WTC11 (cell line): Measurements from ENCODE around the gene ASNSD1. TPM values are rescaled to one million over a fixed set of nuclear protein-coding genes. Genes with fewer than 3 reads are reported as not detected.
"Not testable (repeated sequence)": the region's sequence is repeated elsewhere in the genome, so short reads cannot be mapped to it uniquely, and the experiment has no call there.

Experiments used
- ATAC-seq: fragments of 200-7000 bp; cut with Tn5 transposase; 2 replicates; pipeline ENCODE4 v1.10.0; 2021; ENCODE audit warnings: mild to moderate bottlenecking, moderate library complexity
- CTCF ChIA-PET: fragments of 300-600 bp; sonication (Branson Sonifier 250); formaldehyde crosslinking; loops from one replicate; lab custom pipeline; 2021; ENCODE audit warnings: antibody characterized with exemption; lab: Charles Lee
- POLR2A ChIA-PET: fragments of 350-600 bp; sonication (Branson Sonifier 250); formaldehyde crosslinking; loops from one replicate; lab custom pipeline; 2021; ENCODE audit warnings: antibody characterized with exemption; lab: Charles Lee
- DNase-seq: peaks from one replicate; pipeline ENCODE4 v3.0.0; 2021; ENCODE audit warnings: low spot score
- H3K27ac Mint-ChIP-seq: 2 replicates; pipeline ENCODE4 v1.8.0; 2021; ENCODE audit warnings: mixed read lengths
- H3K27me3 Mint-ChIP-seq: 2 replicates; pipeline ENCODE4 v1.8.0; 2021; ENCODE audit warnings: low read depth, mild to moderate bottlenecking, moderate library complexity, mixed read lengths
- H3K36me3 Mint-ChIP-seq: 2 replicates; pipeline ENCODE4 v1.8.0; 2021; ENCODE audit warnings: mixed read lengths
- H3K4me1 Mint-ChIP-seq: 2 replicates; pipeline ENCODE4 v1.8.0; 2022; ENCODE audit warnings: mixed read lengths
- H3K4me3 Mint-ChIP-seq: 2 replicates; pipeline ENCODE4 v1.8.0; 2021; ENCODE audit warnings: mild to moderate bottlenecking, moderate library complexity, mixed read lengths
- H3K9me3 Mint-ChIP-seq: 2 replicates; pipeline ENCODE4 v1.8.0; 2021; ENCODE audit warnings: mixed read lengths
- ATF1 ChIP-seq: sonication (generic); formaldehyde crosslinking; IDR thresholded peaks from 2 replicates; pipeline ENCODE4 v1.8.1; 2023; ENCODE audit warnings: mild to moderate bottlenecking, moderate library complexity, missing genetic modification reagents
- EMX1 ChIP-seq: fragments of 250-450 bp; sonication (Bioruptor Pico); IDR thresholded peaks from 2 replicates; pipeline ENCODE4 v1.8.0; 2021; ENCODE audit warnings: mild to moderate bottlenecking
- ESRRA ChIP-seq: sonication (generic); formaldehyde crosslinking; IDR thresholded peaks from 2 replicates; pipeline ENCODE4 v1.8.1; 2022; ENCODE audit warnings: mild to moderate bottlenecking, missing genetic modification reagents, borderline replicate concordance
- GRHL2 ChIP-seq: fragments of 250-450 bp; sonication (Bioruptor Pico); IDR thresholded peaks from 2 replicates; pipeline ENCODE4 v1.8.0; 2022; ENCODE audit warnings: mild to moderate bottlenecking, moderate library complexity; ENCODE audit not compliant: insufficient replicate concordance, severe bottlenecking
- GTF2I ChIP-seq: fragments of 250-450 bp; sonication (Bioruptor Pico); conservative IDR thresholded peaks from 2 replicates; pipeline ENCODE4 v1.4.0; 2021; ENCODE audit warnings: mild to moderate bottlenecking
- JAZF1 ChIP-seq: fragments of 250-450 bp; sonication (Bioruptor Pico); IDR thresholded peaks from 2 replicates; pipeline ENCODE4 v1.9.0; 2021; ENCODE audit warnings: moderate library complexity, mild to moderate bottlenecking, inconsistent platforms
- JUN ChIP-seq: sonication (generic); formaldehyde crosslinking; IDR thresholded peaks from 2 replicates; pipeline ENCODE4 v1.8.0; 2023; ENCODE audit warnings: mild to moderate bottlenecking, missing genetic modification reagents
- MXD4 ChIP-seq: fragments of 250-450 bp; sonication (Bioruptor Pico); IDR thresholded peaks from 2 replicates; pipeline ENCODE4 v1.8.0; 2021; ENCODE audit warnings: mild to moderate bottlenecking, moderate library complexity, borderline replicate concordance
- OVOL2 ChIP-seq: fragments of 250-450 bp; sonication (Bioruptor Pico); IDR thresholded peaks from 2 replicates; pipeline ENCODE4 v1.9.0; 2021; ENCODE audit warnings: mild to moderate bottlenecking, borderline replicate concordance
- STAT6 ChIP-seq: sonication (generic); formaldehyde crosslinking; conservative IDR thresholded peaks from 2 replicates; pipeline ENCODE4 v1.8.1; 2023; ENCODE audit warnings: mild to moderate bottlenecking, low read depth, missing genetic modification reagents, moderate library complexity
- ZBTB21 ChIP-seq: sonication (generic); formaldehyde crosslinking; IDR thresholded peaks from 2 replicates; pipeline ENCODE4 v1.8.1; 2023; ENCODE audit warnings: mild to moderate bottlenecking, missing genetic modification reagents, borderline replicate concordance
- ZNF138 ChIP-seq: sonication (generic); formaldehyde crosslinking; conservative IDR thresholded peaks from 2 replicates; pipeline ENCODE4 v1.8.1; 2022; ENCODE audit warnings: mild to moderate bottlenecking, moderate library complexity, missing genetic modification reagents
- ZNF232 ChIP-seq: sonication (generic); formaldehyde crosslinking; IDR thresholded peaks from 2 replicates; pipeline ENCODE4 v1.8.0; 2022; ENCODE audit warnings: mild to moderate bottlenecking, missing genetic modification reagents
- ZSCAN18 ChIP-seq: fragments of 250-450 bp; sonication (Bioruptor Pico); IDR thresholded peaks from 2 replicates; pipeline ENCODE4 v2.1.2; 2022; ENCODE audit warnings: mild to moderate bottlenecking, moderate library complexity
- total RNA-seq: library from RNA; stranded (reverse); gene quantifications from 3 replicates; pipeline ENCODE4 v1.2.3, GENCODE V29; 2021
- TF ChIP-seq, protein P1 (sequence below): sonication (generic); formaldehyde crosslinking; IDR thresholded peaks from 2 replicates; pipeline ENCODE4 v1.8.1; 2023; ENCODE audit warnings: mild to moderate bottlenecking, missing genetic modification reagents, moderate library complexity

Gene ASNSD1
- total RNA-seq, 1 experiment from 2014 or later: 30.5 TPM

- Mint-ChIP-seq H3K4me1 (no peaks in the 10 kb centered on the region), H3K36me3 (peaks cover 28% of the 10 kb centered on the region), H3K27me3 (peaks cover 3% of the 10 kb centered on the region), H3K4me3 (no peak overlapping the region), H3K9me3 (peaks cover 34% of the 10 kb centered on the region), H3K27ac (no peak overlapping the region)
- TF ChIP-seq ZNF138 (CRISPR knock-in tag) (no peak), GRHL2 (no peak), ZSCAN18 (CRISPR knock-in tag) (no peak), GTF2I (no peak), STAT6 (CRISPR knock-in tag) (no peak), ZBTB21 (CRISPR knock-in tag) (no peak), ZNF232 (no peak), MXD4 (CRISPR knock-in tag) (no peak), EMX1 (CRISPR knock-in tag) (no peak), ATF1 (CRISPR knock-in tag) (no peak), JUN (CRISPR knock-in tag) (no peak), ESRRA (no peak)
- TF ChIP-seq, protein P1, sequence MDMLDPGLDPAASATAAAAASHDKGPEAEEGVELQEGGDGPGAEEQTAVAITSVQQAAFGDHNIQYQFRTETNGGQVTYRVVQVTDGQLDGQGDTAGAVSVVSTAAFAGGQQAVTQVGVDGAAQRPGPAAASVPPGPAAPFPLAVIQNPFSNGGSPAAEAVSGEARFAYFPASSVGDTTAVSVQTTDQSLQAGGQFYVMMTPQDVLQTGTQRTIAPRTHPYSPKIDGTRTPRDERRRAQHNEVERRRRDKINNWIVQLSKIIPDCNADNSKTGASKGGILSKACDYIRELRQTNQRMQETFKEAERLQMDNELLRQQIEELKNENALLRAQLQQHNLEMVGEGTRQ (CRISPR knock-in tag): no peak
- DNase-seq (no peak), ATAC-seq (no peak)
- ChIA-PET CTCF (no interaction called here), POLR2A (no interaction called here)
Observed at GRCh38 chr2:189651284-189651683, 10.0 kb upstream of the ASNSD1 start.

DNA sequence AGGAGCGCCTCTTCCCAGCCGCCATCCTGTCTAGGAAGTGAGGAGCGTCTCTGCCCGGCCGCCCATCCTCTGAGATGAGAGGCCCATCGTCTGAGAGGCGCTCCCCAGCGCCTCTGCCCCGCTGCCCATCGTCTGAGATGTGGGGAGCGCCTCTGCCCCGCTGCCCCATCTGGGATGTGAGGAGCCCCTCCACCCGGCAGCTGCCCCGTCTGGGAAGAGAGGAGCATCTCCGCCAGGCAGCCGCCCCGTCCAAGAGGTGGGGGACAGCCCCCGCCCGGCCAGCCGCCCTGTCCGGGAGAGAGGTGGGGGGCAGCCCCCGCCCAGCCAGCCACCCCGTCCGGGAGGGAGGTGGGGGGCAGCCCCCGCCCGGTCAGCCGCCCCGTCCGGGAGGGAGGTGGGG lies 7.8 kb upstream of the ASNSD1 start:
- POLR2A ChIA-PET: not testable (repeated sequence)

DNA sequence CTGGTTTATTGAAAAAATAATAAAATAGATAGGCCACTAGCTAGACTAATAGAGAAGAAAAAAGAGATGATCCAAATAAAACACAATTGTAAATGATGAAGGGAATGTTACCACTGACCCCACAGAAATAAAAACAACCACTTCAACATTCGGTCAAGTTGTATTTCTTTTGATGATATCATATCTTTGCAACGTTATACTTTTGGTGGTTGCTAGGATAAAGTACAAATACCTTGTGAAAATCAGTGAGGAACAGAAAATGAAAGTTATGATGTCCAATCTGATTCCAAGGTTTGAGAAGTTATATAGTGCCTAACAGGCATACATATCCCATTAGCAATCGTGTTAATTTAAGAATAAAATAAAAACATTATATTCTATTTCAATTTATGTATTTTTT lies 6.6 kb upstream of the ASNSD1 start:
- Mint-ChIP-seq H3K4me3 (no peak overlapping the region), H3K36me3 (peaks cover 28% of the 10 kb centered on the region), H3K9me3 (peaks cover 34% of the 10 kb centered on the region), H3K4me1 (peaks cover 5% of the 10 kb centered on the region; the same call in 1 of the 2 replicates), H3K27ac (no peak overlapping the region), H3K27me3 (peaks cover 3% of the 10 kb centered on the region)
- CTCF ChIA-PET: no interaction called here
- TF ChIP-seq, protein P1 (CRISPR knock-in tag): no peak
- no peak for DNase-seq
- POLR2A ChIA-PET: interaction anchor here (0.7 kb wide), 1 partner anchor 936 kb away, joined by 3 read pairs; no protein-coding TSS in a partner anchor
- no peak for ATAC-seq

More for the DNA sequence above, 7.8 kb upstream of the ASNSD1 start:
- H3K27ac Mint-ChIP-seq, DNase-seq, H3K4me3 Mint-ChIP-seq, ATAC-seq, CTCF ChIA-PET, H3K4me1 Mint-ChIP-seq, H3K27me3 Mint-ChIP-seq: not testable (repeated sequence)
- peaks cover 28% of the 10 kb centered on the region for H3K36me3 Mint-ChIP-seq
- peaks cover 34% of the 10 kb centered on the region for H3K9me3 Mint-ChIP-seq

DNA sequence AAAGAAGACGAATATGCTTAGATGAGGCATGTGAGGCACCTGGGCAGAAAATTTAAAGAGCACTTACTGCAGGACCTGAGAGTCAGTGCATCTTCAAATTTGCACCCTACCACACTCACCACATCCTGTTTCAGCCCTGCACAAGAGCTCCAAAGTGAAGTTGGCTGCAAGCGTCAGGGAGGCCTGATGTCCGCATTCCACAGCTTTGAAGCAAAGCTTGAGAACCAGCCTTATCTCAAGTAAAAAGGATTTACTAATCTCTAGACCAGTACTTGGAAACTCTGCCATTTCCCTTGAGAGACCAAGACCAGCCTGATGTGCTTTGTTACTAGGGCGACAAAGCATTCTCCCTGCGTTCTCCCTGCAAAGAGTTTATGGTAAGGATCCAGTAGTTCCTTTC lies 3.4 kb upstream of the ASNSD1 start:
- no peak for ATAC-seq

More for the DNA sequence above, 3.4 kb upstream of the ASNSD1 start:
- no peak for DNase-seq
- H3K36me3 Mint-ChIP-seq: peaks cover 12% of the 10 kb centered on the region
- peaks cover 10% of the 10 kb centered on the region for H3K9me3 Mint-ChIP-seq
- H3K27ac Mint-ChIP-seq: no peak overlapping the region
- CTCF ChIA-PET: interaction anchor here (1.1 to 2.2 kb wide), 3 partner anchors 41 to 105 kb away, joined by 3 to 8 read pairs (median 5); partner anchors contain the start of gene OSGEPL1
- TF ChIP-seq JAZF1 (CRISPR knock-in tag) (no peak), OVOL2 (CRISPR knock-in tag) (no peak)
- TF ChIP-seq, all 79 proteins: peak for 0
- POLR2A ChIA-PET: no interaction called here
- H3K4me1 Mint-ChIP-seq: peaks cover 5% of the 10 kb centered on the region; the same call in 1 of the 2 replicates
- no peaks in the 10 kb centered on the region; the same call in none of the 2 replicates for H3K27me3 Mint-ChIP-seq
- H3K4me3 Mint-ChIP-seq: no peak overlapping the region
